Right ventricle myocardium superior (tissue), 1 donor: Measurements from ENCODE around the gene RRM1. TPM values are rescaled to one million over a fixed set of nuclear protein-coding genes. Genes with fewer than 3 reads are reported as not detected.
"Not testable (repeated sequence)": the region's sequence is repeated elsewhere in the genome, so short reads cannot be mapped to it uniquely, and the experiment has no call there.

Source experiments
- ATAC-seq: fragments of 200-7000 bp; cut with Tn5 transposase; one replicate; pipeline ENCODE4 v1.9.1; 2020; ENCODE audit warnings: mild to moderate bottlenecking; ENCODE audit not compliant: poor library complexity
- DNase-seq: peaks from one replicate; pipeline ENCODE4 v3.0.0-alpha.2; 2020
- intact Hi-C: fragments of 100-400 bp; cut with DNase I; formaldehyde crosslinking; loops from one replicate; pipeline ENCODE4 v1.11.2; 2022
- long read RNA-seq: library from polyadenylated mRNA; unstranded; transcript quantifications from one replicate; pipeline ENCODE4 v2.0.0, GENCODE V29; 2021
- total RNA-seq: library from RNA; stranded (reverse); fragmentation: NEBNext Ultra II Directional; extraction: Animal tissue kit (Norgen Biotek cat#: 25700); gene quantifications from one replicate; pipeline ENCODE4 v1.2.1, GENCODE V29; 2021
- donor health status: DM: no; HTN: yes; CAD: no; lungs with severe emphysema.

RRM1 gene
- total RNA-seq = 29.5 TPM
- long read RNA-seq, transcript RRM1-201 (19 exons, 3,076 nt) = major isoform, 49 of 59 reads
- long read RNA-seq, partial matches to known transcripts = 7 of 59 reads
- long read RNA-seq, other reads (novel, unspliced or antisense) = 3 of 59 reads

GRCh38 chr11:4094348-4095291 is at the start of gene RRM1:
RRM1 (plus strand) TSS chr11:4094799; CDS start chr11:4095013, 214 bp downstream.
- DNase-seq = peak; percentile 95
- intact Hi-C loops = no loop called here
- peak; percentile 98 for ATAC-seq

- ATAC-seq = peak; percentile 53
- intact Hi-C loops = no loop called here
- DNase-seq = no peak
Measured at GRCh38 chr11:4044976-4045646, 49.5 kb upstream of the RRM1 start.

GRCh38 chr11:4048340-4048739 is 46.3 kb upstream of the RRM1 start:
- DNase-seq (no peak), ATAC-seq (no peak)
- intact Hi-C loops = no loop called here

GRCh38 chr11:4049006-4049405 is 45.6 kb upstream of the RRM1 start:
- ATAC-seq (no peak), DNase-seq (no peak)
- intact Hi-C loops = no loop called here

GRCh38 chr11:4050138-4050537 is 44.5 kb upstream of the RRM1 start:
- ATAC-seq = no peak
- DNase-seq = no peak
- intact Hi-C loops = no loop called here

- ATAC-seq, DNase-seq, intact Hi-C loops: not testable (repeated sequence)
Measured at GRCh38 chr11:4053200-4053599, 41.4 kb upstream of the RRM1 start.

- intact Hi-C loops = no loop called here
- ATAC-seq (no peak), DNase-seq (no peak)
Measured at GRCh38 chr11:4054643-4055042, 40.0 kb upstream of the RRM1 start.

- DNase-seq = no peak
- intact Hi-C loops = no loop called here
- ATAC-seq = no peak
Measured at GRCh38 chr11:4059424-4059823, 35.2 kb upstream of the RRM1 start.

- intact Hi-C loops = no loop called here
- ATAC-seq = peak; percentile 42
- DNase-seq = no peak
Measured at GRCh38 chr11:4060182-4060923, 34.2 kb upstream of the RRM1 start.

- no peak for DNase-seq
- ATAC-seq = no peak
- intact Hi-C loops = no loop called here
Measured at GRCh38 chr11:4061700-4062099, 32.9 kb upstream of the RRM1 start.

- ATAC-seq (no peak), DNase-seq (no peak)
- intact Hi-C loops = no loop called here
Measured at GRCh38 chr11:4063348-4063747, 31.3 kb upstream of the RRM1 start.

- peak; percentile 13 for ATAC-seq
- DNase-seq = no peak
- intact Hi-C loops = no loop called here
Measured at GRCh38 chr11:4064278-4064955, 30.2 kb upstream of the RRM1 start.

- no peak for ATAC-seq
- intact Hi-C loops = no loop called here
- no peak for DNase-seq
Measured at GRCh38 chr11:4065086-4065485, 29.5 kb upstream of the RRM1 start.

GRCh38 chr11:4065601-4066377 is 28.8 kb upstream of the RRM1 start:
- intact Hi-C loops = no loop called here
- DNase-seq (no peak), ATAC-seq (peak; percentile 79)

GRCh38 chr11:4066910-4067309 is 27.7 kb upstream of the RRM1 start:
- intact Hi-C loops = no loop called here
- DNase-seq = no peak
- no peak for ATAC-seq

GRCh38 chr11:4068962-4069361 is 25.6 kb upstream of the RRM1 start:
- no peak for ATAC-seq
- DNase-seq = no peak
- intact Hi-C loops = no loop called here

GRCh38 chr11:4071325-4071724 is 23.3 kb upstream of the RRM1 start:
- no peak for ATAC-seq
- no peak for DNase-seq
- intact Hi-C loops = no loop called here

- no peak for DNase-seq
- ATAC-seq = no peak
Measured at GRCh38 chr11:4071914-4072313, 22.7 kb upstream of the RRM1 start.

More at GRCh38 chr11:4071914-4072313, 22.7 kb upstream of the RRM1 start:
- intact Hi-C loops = loop anchor here (2.0 kb wide), 1 partner anchor 223 kb away; no protein-coding TSS in a partner anchor
